C4-2B (cell line): ENCODE results near the gene JADE3.
A peak's percentile ranks its signal among the peaks of the same experiment; 100 is the strongest.

Experiments
- H3K27ac ChIP-seq: fragments of 450-650 bp; 2 replicates; pipeline ENCODE4 v1.5.1; 2017
- ZFX ChIP-seq: fragments of 450-650 bp; IDR thresholded peaks from 2 replicates; pipeline ENCODE4 v1.6.1; 2017
- TF ChIP-seq, protein P1 (sequence below): fragments of 450-650 bp; conservative IDR thresholded peaks from 2 replicates; pipeline ENCODE4 v1.5.1; 2017; ENCODE audit warnings: mild to moderate bottlenecking

JADE3 gene

DNA sequence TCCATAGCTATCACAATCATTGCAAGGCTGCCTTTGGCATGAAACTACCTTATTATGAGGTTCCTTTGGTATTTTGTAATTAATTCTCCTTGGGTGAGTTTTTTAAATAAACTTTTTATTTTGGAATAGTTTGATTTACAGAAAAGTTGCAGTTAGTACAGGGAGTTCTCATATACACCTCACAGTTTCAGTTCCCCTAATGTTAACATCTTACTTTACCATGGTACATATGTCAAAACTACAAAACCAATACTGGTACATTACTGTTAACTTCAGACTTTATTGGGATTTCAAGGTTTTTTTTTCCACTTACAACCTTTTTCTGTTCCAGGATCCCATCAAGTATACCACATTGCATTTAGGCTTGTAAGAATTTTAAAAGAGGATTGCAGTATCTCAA is 114.0 kb downstream of the JADE3 start:
- TF ChIP-seq ZFX = no peak
- TF ChIP-seq, protein P1, sequence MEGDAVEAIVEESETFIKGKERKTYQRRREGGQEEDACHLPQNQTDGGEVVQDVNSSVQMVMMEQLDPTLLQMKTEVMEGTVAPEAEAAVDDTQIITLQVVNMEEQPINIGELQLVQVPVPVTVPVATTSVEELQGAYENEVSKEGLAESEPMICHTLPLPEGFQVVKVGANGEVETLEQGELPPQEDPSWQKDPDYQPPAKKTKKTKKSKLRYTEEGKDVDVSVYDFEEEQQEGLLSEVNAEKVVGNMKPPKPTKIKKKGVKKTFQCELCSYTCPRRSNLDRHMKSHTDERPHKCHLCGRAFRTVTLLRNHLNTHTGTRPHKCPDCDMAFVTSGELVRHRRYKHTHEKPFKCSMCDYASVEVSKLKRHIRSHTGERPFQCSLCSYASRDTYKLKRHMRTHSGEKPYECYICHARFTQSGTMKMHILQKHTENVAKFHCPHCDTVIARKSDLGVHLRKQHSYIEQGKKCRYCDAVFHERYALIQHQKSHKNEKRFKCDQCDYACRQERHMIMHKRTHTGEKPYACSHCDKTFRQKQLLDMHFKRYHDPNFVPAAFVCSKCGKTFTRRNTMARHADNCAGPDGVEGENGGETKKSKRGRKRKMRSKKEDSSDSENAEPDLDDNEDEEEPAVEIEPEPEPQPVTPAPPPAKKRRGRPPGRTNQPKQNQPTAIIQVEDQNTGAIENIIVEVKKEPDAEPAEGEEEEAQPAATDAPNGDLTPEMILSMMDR = no peak
- no peak overlapping the region for H3K27ac ChIP-seq

DNA sequence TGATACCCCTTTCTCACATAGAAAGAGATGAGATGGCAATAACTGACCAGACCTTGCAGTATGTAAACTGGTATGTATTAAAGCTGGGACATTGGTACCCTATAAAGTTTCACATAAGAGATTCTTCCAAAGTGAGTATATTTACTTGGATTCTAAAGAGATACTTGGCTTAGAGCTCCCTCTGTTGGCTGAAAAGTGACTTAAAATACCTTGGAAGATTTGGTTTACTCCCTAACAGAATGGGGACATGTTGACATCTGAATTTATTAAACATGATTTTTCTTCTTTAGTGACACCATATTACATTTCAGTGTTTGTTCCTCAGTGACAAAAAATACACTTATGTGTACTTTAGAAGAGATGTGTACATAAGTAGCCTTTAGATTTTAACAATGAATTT is 118.1 kb downstream of the JADE3 start:
- H3K27ac ChIP-seq = no peak overlapping the region
- no peak for TF ChIP-seq ZFX
- TF ChIP-seq, protein P1 = peak; percentile 69

DNA sequence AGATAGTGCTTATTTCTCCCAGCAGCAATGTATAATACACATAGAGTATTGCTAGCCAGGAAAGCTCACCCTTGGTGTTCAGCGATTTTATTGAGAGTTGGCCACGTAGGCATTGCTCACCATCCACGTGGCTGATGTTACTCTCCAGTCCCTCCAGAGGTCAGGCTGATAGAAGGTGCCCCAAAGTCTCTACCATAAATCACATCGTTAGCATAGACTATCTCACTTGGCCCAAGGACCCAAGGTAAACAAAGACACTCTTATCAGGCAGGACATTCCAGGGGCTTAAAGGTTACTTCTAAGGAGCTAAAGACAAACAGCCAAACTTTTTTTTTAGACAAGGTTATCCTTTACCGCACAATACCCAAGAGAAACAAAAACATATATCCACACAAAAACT is 135.8 kb downstream of the JADE3 start:
- TF ChIP-seq ZFX = no peak
- TF ChIP-seq, protein P1 = no peak; the same call in 1 of the 2 replicates
- H3K27ac ChIP-seq = no peak overlapping the region; the same call in 1 of the 2 replicates

DNA sequence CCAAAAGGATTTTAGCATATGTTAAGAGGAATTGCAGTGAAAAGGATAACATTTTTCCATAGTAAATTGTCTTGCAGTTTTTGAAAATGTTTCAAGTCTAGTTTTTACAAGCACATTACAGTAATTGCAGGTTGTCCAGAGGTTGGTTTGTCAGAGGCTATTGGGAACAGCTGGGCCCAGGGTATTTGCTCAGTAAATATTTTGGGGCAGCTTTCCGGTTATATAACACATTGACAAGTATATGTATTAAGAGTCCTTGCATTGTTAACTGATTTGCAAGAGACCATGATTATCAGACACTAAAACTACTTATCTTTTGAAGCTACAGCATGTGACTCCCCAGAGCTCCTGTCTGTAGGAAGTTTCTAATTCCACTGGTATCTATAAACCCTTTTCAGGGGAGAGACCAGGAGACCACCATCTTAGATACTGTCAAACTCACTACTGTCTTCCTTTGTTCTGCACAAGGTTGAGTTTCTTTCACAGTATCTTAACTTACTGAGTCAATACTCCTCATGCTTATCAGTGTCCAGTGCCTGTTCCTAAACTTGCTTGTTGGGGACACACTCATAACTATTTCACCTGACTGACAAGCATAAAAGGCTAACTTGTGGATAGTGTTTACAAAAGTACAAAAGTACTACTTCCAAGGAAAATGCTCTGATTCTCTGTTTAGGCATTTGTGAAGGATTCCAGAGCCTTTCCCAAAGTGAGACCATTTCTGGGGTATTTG is 147.1 kb downstream of the JADE3 start:
- H3K27ac ChIP-seq = no peak overlapping the region
- TF ChIP-seq, protein P1 = no peak
- TF ChIP-seq ZFX = no peak

DNA sequence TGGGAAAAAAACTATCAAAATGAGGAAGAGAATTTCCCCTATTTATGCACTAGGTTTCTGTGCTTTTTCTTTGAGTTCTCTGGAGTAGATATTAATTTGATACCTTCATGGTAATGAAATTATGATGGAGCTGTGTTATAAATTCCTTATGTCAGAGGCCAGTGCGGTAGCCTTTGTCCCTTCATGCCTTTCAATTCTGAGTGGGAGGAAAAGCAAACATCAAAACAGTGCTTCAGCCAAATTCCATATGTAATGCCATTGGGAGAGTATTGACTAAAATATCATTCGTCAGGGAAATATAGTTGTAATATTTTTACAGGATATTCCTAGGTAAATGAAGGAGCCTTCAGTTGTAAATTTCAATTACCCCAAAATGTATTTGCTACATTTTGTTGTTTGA is 148.5 kb downstream of the JADE3 start:
- no peak overlapping the region for H3K27ac ChIP-seq
- TF ChIP-seq, protein P1 = no peak
- TF ChIP-seq ZFX = no peak

GRCh38 chrX:47061238-47061919 is 149.2 kb downstream of the JADE3 start:
- no peak overlapping the region for H3K27ac ChIP-seq
- TF ChIP-seq ZFX = no peak
- TF ChIP-seq, protein P1 = no peak

DNA sequence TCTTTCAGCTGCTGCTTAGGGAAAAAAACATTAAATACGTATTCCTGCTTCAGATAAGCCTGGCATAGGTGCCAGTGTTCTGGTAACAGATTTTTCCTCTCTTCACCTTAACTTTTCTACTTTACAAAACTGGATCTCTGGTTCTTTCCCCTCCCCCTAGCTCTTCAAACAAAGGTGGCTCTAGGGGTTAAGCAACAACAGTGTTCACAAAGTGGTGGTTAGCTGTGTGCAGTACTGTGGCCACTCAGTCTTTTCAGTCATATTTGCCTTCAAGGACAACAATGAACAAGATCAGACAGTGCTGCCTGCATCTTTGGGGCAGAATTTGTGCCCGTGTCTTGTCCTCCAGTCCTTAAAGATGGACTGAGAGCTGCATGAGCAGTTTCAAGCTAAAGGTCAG is 151.0 kb downstream of the JADE3 start:
- TF ChIP-seq, protein P1 = no peak
- no peak for TF ChIP-seq ZFX
- no peak overlapping the region for H3K27ac ChIP-seq
